Measurements from ENCODE around the gene ATP1B2.
A peak's percentile ranks its signal among the peaks of the same experiment; 100 is the strongest.

Gene ATP1B2

DNA sequence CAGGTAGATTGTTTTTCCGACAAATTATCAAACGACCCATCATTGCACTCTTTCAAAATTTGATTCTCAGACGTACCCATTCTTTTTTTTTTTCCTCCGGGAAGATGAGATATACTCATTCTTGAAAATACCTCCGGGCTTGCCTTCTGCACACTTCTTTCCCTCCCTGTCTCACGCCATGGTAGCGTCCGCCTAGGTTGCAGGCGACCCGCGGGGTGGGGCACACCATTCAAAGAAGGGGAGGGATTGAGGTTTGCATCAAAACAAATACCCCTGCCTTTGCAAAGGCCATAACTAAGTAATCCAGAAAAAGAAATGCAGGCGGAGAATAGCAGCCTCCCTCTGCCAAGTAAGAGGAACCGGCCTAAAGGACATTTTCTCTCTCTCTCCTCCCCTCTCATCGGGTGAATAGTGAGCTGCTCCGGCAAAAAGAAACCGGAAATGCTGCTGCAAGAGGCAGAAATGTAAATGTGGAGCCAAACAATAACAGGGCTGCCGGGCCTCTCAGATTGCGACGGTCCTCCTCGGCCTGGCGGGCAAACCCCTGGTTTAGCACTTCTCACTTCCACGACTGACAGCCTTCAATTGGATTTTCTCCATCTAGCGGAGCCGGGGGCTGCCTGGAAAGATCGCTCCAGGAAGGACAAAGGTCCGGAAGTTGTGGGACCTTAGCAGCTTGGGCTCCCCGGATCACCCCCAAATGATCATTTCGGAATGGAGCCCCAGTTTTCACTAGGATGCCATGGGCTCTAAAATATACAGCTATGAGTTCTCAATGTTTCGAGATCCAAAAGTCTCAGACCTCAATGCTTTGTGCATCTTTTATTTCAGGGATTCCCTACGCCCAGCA lies 35.7 kb downstream of the ATP1B2 start:
- peak; percentile 88 for DNase-seq

DNA sequence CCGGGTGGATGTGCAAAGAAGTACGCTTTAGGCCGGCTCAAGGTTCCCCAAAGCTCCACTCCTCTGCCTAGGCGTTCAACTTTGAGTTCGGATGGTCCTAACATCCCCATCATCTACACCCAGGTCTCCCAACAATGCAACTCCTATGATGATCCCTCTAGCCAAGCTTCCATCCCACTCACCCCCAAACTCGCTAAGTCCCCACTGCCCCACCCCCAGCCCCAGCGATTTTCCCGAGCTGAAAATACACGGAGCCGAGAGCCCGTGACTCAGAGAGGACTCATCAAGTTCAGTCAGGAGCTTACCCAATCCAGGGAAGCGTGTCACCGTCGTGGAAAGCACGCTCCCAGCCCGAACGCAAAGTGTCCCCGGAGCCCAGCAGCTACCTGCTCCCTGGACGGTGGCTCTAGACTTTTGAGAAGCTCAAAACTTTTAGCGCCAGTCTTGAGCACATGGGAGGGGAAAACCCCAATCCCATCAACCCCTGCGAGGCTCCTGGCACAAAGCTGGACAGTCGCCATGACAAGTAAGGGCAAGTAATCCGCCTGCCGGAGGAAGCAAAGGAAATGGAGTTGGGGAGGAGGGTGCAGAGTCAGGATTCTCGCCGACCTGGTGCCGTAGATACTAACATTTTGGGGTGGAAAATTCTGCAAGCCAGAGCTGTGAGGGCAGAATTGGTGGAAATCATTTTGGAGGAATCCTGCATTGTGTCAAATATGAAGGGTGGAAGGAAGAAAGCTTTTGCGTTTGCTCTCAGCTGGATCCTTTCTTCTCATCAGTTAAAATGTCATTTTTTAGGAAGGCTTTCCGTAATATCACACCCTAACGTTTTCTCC lies 36.6 kb downstream of the ATP1B2 start, which contains the start of gene TP53:
Gene TP53 (minus strand): TSS at position 419 of the 836 bp plus-strand sequence. CDS start 10,896 bp downstream, outside the sequence.
- DNase-seq: peak; percentile 93

DNA sequence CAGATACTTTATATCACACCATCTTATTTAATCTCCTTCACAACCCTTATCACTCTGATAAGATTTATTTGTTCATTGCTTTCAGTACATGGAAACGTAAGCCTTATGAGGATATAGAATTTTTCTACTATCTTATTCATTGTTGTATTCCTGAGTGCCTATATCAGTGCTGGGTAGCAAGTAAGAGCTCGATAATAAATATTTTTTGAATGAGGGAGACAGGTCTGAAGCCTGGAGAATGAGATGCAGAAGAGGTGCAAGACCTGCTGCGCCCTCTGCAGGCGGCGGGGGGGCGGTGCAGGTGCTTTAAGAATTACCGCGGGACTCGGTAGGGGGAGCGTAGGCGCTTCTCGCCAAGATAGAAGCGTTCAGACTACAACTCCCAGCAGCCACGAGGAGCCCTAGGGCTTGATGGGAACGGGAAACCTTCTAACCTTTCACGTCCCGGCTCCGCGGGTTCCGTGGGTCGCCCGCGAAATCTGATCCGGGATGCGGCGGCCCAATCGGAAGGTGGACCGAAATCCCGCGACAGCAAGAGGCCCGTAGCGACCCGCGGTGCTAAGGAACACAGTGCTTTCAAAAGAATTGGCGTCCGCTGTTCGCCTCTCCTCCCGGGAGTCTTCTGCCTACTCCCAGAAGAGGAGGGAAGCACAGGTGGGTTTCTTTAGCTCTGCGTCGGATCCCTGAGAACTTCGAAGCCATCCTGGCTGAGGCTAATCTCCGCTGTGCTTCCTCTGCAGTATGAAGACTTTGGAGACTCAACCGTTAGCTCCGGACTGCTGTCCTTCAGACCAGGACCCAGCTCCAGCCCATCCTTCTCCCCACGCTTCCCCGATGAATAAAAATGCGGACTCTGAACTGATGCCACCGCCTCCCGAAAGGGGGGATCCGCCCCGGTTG lies 37.4 kb downstream of the ATP1B2 start, which contains the start of gene WRAP53:
Gene WRAP53 (plus strand): TSS at position 570 of the 900 bp plus-strand sequence. CDS start 172 bp downstream, at position 742.
- DNase-seq: peak; percentile 99

DNA sequence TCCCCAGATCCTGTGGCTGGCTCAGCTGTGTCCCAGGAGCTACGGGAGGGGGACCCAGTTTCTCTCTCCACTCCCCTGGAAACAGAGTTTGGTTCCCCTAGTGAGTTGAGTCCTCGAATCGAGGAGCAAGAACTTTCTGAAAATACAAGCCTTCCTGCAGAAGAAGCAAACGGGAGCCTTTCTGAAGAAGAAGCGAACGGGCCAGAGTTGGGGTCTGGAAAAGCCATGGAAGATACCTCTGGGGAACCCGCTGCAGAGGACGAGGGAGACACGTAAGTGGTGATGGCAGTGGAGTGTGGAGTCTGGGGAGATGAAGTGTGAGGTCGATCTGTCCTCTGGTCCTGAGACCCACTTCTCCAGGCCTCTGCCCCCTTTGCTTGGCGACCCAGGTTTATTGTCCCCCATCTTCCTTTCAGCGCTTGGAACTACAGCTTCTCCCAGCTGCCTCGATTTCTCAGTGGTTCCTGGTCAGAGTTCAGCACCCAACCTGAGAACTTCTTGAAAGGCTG lies 38.1 kb downstream of the ATP1B2 start:
- DNase-seq: no peak

DNA sequence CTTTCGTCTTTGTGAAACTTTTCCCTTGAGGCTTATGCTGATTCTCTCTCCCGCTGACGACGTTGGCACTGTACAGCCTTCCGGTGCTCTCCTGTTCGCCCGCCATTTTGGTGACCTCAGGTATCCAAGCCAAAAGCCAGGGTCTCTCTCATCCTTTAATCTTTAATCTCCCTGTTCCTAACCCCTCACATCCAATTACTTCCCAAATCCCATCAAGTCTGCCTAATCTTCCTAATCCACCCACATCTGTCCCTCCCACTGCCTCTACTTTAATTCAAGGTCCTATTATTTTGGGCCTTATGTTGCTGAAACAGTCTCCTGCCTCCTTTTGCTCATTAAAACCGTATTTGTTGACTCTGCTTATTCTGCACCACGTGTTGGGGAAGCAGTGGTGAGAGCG lies 44.9 kb downstream of the ATP1B2 start:
- no peak for DNase-seq

DNA sequence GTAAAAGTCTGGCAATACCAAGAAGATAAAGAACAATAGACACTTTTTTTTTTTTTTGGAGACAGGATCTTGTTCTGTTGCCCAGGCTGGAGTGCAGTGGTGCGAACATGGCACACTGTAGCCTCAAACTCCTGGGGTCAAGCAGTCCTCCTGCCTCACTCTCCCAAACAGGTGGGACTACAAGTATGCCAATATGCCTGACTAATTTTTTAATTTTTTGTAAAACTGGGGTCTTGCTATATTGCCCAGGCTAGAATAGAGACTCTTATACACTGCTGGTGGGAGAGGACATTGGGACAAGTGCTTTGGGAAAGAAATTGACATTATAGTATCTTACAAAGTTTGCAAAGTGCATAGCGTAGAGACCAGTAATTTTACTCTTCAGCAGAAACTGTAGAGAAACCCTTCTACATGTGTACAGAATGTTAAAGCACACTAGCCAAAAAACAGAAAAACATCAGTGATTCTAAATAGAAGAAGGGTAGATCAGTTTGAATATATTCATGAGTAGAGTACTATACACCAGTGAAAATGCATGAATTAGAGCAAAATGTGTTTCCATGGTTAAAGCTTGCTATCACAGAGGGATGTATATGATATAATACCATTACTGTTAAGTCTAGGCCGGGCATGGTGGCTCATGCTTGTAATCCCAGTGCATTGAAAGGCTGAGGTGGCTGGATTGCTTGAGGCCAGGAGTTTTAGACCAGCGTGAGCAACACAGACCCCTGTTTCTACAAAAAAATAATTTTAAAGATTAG lies 47.3 kb downstream of the ATP1B2 start:
- no peak for DNase-seq

DNA sequence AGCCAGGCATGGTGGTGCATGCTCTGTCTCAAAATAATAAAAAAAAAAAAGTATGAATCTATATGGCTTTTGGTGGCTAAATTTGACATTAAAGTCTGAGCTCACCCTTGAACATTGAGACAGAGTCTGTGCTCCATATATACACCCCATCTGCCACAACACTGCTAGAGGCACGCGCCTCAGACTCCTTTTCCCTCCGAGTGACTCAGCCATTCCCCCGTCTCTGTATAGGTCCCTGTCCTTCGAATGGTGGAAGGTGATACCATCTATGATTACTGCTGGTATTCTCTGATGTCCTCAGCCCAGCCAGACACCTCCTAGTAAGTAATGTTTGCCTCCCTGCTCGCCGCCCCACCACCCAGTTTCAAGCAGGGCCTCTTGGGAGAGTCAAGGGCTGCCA lies 49.8 kb downstream of the ATP1B2 start:
- DNase-seq: no peak

DNA sequence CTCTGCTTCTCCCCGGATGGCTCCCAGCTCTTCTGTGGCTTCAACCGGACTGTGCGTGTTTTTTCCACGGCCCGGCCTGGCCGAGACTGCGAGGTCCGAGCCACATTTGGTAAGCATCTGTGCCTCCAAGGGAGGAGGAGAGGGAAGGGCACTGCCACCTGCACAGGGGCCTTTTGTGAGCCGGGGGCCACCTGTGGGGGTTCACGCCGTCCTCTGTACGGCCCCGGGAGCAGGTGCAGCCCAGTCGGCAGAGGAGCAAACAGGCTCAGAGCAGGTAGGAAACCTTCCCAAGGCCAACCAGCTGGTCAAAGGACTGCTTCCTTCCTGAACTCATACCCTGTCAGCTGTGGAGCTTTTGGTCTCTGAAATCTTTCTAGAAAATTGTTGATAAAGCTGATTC lies 51.0 kb downstream of the ATP1B2 start:
- DNase-seq: no peak

DNA sequence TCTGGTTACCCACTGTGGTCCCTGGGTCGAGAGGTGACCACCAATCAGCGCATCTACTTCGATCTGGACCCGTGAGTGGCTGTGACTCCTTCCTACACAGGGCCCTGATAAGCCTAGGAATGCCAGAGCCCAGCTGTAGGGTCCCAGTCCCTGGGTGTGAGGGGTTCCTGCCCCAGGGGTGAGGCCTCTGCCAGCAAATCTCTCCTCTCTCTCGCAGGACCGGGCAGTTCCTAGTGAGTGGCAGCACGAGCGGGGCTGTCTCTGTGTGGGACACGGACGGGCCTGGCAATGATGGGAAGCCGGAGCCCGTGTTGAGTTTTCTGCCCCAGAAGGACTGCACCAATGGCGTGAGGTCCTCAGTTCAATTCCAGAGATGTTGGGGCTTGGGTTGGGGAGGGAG lies 52.0 kb downstream of the ATP1B2 start:
- DNase-seq: no peak

DNA sequence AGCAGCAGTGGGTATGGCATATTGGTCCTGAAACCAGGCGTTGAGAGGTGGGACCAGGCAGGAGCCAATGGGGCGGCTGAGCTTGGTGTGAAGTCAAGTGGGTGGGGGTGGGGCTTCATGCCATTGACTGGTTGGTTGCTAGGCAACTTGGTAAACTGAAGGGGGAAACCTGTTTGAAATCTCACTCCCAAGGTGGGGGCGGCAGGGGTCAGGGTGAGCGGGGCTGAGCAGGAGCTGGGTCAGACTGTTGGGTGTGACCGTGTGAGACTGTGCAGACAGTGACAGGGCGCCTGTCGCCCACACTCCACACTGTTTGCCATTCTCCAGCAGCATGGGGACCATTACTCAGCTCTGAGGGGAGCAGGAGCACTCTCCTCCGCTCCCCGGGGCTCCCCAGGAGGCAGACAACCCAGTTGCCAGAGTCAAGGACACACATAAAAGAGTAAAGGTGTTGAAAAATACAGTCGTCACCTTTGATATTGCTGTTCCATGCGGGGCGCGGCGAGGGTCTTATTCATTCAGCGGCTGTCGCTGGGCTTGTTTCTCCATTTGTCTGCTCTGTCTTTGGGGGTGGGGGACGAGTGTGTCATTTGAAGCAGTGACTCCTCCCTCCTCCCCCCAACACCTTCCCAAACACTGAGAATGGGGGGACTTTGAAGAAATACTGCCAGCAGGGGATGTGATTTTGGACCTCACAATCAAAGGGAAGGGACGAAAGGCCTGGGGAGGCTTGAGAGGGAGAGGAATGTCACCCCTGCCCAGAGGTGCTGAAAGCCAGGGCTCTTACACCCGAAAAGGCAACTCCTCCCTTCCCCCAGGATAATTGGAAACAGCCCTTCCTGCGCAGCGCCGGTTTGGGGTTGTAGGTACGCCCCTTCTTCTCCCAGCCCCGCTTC lies 53.1 kb downstream of the ATP1B2 start:
- peak; percentile 55 for DNase-seq

DNA sequence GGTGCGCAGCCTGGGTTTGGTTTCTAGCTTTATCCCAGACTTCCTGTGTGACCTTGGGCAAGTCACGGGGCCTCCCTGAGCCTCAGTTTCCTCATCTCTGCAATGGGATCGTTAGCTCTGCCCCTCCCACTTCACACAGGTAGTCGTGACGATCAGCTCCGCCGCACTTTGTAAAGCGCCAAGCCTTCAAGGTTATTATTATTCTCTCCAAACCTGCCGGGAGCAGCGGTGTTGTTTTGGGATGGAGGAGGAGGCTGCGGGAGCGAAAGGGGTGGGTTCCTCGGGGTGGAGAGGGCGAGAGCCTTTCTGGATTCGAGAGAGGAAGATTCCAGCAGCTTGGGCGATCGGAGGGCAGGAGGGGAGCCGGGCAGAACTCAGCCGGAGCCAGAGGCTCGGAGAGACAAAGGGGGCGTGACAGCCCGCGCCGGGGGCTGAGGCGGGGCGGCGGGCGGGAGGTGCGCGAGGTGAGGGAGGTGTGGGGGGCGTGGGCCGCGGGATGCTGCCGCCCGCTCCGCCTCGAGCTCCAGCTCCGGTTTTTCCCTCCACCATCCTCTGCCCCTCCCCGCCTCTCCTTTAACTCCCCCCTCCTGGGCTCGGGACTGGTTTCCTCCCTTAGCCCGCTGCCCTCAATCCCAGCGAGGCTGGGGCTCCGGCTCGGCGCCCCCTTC lies 54.0 kb downstream of the ATP1B2 start, which contains the start of gene EFNB3:
Gene EFNB3 (plus strand): TSS at position 602 of the 668 bp plus-strand sequence. CDS start 397 bp downstream, outside the sequence.
- DNase-seq: peak; percentile 58

DNA sequence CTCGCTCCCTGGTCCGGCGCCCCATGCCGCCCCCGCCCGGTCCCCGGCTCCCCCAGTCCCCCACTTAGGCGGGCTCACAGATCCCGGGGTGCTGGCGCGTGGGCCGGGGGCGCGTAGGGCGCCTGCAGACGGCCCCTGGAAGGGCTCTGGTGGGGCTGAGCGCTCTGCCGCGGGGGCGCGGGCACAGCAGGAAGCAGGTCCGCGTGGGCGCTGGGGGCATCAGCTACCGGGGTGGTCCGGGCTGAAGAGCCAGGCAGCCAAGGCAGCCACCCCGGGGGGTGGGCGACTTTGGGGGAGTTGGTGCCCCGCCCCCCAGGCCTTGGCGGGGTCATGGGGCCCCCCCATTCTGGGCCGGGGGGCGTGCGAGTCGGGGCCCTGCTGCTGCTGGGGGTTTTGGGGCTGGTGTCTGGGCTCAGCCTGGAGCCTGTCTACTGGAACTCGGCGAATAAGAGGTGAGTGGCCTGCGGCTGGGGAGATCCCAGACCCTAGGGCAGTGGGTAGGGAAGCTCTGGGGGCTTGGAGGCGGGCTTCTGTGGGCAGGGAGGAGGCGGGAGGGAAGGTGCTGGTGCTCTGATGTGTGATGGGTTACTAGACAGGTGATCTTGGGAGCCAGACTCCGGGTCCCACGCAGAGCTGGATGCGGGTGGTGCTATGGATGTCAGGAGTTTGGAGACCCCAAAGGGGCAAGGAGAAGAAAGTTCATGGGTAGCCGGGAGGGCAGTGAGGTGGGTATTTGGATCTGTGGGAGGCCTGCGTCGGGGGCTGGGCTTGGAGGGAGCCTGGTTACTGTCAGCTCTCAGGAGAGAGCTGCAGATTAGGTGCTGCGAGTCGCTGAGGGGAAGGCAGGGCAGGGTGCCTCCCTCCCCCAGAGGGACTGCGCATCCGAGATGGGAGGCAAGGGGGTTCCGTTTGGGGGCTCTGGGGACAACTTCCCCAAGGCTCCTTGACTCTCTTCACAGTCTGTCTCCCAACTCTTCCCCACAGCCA lies 54.8 kb downstream of the ATP1B2 start:
- no peak for DNase-seq

DNA sequence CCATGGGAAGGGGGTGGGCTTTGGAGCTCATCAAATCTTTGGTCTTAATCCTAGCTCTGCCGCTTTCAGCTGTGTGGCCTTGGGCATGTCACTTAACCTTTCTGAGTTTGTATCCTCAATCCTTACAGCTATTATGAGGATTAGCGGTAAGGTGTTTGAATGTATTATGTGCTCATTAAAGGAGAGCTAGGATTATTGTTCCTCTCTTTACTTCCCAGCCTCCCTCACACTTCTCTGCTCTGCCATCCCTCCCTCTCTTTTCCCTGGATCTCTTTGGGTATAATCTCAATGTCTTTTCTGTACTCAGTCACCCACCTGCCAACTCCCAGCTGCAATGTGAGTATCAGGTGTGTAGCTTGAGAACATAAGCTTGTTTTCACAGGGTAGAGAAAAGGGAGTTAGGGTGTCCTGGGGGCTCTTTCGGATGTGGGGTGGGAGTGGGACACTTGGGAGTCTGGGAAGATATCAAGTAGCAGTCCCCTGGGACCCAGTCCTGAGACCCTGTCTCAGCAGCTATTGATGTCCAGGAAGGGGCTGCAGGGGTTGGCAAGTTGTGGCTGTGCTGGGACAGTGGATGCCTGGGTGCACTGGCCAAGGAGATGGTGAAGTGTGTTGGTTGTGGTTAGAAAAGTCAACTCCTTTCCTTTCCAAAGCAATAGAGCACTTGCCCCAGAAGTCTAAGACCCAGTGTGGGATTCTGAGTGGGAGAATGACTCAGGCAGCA lies 56.1 kb downstream of the ATP1B2 start:
- no peak for DNase-seq
